K562 (cell line): ENCODE data around the gene ARID3B. TPM values are rescaled to one million over a fixed set of nuclear protein-coding genes. Genes with fewer than 3 reads are reported as not detected.

ENCODE experiments used
- ARID1B ChIP-seq: fragments of 450-650 bp; IDR thresholded peaks from 2 replicates; pipeline ENCODE4 v1.6.1; 2016; ENCODE audit warnings: antibody characterized with exemption, mild to moderate bottlenecking, inconsistent platforms
- ESRRB ChIP-seq: fragments of 250-450 bp; sonication (Bioruptor Pico); IDR thresholded peaks from 2 replicates; pipeline ENCODE4 v1.5.0; 2020; ENCODE audit warnings: mild to moderate bottlenecking, moderate library complexity, borderline replicate concordance
- MEF2D ChIP-seq: conservative IDR thresholded peaks from 2 replicates; pipeline ENCODE4 v1.6.1; 2016; ENCODE audit warnings: low read depth, missing genetic modification characterization, missing compliant biosample characterization
- RBM25 ChIP-seq: fragments of 200-400 bp; formaldehyde crosslinking; IDR thresholded peaks from 2 replicates; pipeline ENCODE4 v1.6.1; 2018; ENCODE audit warnings: low read length, low read depth, moderate library complexity; ENCODE audit not compliant: severe bottlenecking
- RCOR1 ChIP-seq, 2 experiments: IDR thresholded peaks; 2 replicates each; pipeline ENCODE4 v1.6.1; 2012; ENCODE audit warnings: low read depth in 2 of 2, low read length in 2 of 2, borderline replicate concordance in 1 of 2, improper control_type of control experiment in 1 of 2
- TEAD4 ChIP-seq, 2 experiments: sonication (generic) in 1 of 2; formaldehyde crosslinking in 1 of 2; IDR thresholded peaks; 2 replicates each; pipeline versions ENCODE4 v1.6.1 to v1.8.0; 2012 to 2022; ENCODE audit warnings: borderline replicate concordance in 1 of 2, inconsistent platforms in 1 of 2, low read length in 1 of 2, mild to moderate bottlenecking in 1 of 2, missing genetic modification reagents in 1 of 2
- ZFP1 ChIP-seq: fragments of 450-650 bp; formaldehyde crosslinking; IDR thresholded peaks from 2 replicates; pipeline ENCODE4 v1.4.0; 2020; ENCODE audit warnings: mild to moderate bottlenecking, mixed read lengths
- ZNF785 ChIP-seq: fragments of 250-450 bp; sonication (Bioruptor Pico); IDR thresholded peaks from 2 replicates; pipeline ENCODE4 v1.4.0; 2020; ENCODE audit warnings: mild to moderate bottlenecking
- polyA plus RNA-seq, 8 experiments: library from polyadenylated mRNA; depleted of rRNA in 4 of 8; stranded (reverse) in 5 of 8; unstranded in 3 of 8; fragments of >200 nt; fragmentation: Nextera tagmentation in 2 of 8; fragmentation: Illumina TruSeq in 1 of 8; extraction: Ambion mirVana in 2 of 8; extraction: Trizol in 1 of 8; gene quantifications; 2 replicates each; pipeline versions ENCODE4 v1.2.1 to v1.2.3, GENCODE V29; 2011 to 2014; ENCODE audit warnings: inconsistent platforms in 1 of 8, missing spikeins in 1 of 8
- total RNA-seq, 7 experiments: library from RNA; depleted of rRNA in 6 of 7; stranded (reverse); fragments of >200 nt in 6 of 7; fragmentation: Illumina TruSeq in 2 of 7; extraction: Trizol in 2 of 7; gene quantifications; 2 replicates each; pipeline versions ENCODE4 v1.2.1 to v1.2.3, GENCODE V29; 2011 to 2021; ENCODE audit warnings: low replicate concordance in 1 of 7
- TF ChIP-seq, protein P1 (sequence below), 2 experiments: IDR thresholded peaks; 2 replicates each; pipeline ENCODE4 v1.6.1; 2012; ENCODE audit warnings: improper control_type of control experiment in 2 of 2, low read depth in 2 of 2, low read length in 2 of 2, borderline replicate concordance in 1 of 2
- TF ChIP-seq, protein P2 (sequence below): fragments of 450-650 bp; IDR thresholded peaks from 2 replicates; pipeline ENCODE4 v1.6.1; 2016; ENCODE audit warnings: missing biosample characterization, missing genetic modification characterization
- TF ChIP-seq, protein P3 (sequence below), 2 experiments: fragments of 450-650 bp in 1 of 2; IDR thresholded peaks; 2 replicates each; pipeline ENCODE4 v1.6.1; 2011 to 2017; ENCODE audit warnings: low read depth in 2 of 2, antibody characterized with exemption in 1 of 2, borderline replicate concordance in 1 of 2, low read length in 1 of 2, mild to moderate bottlenecking in 1 of 2, mixed read lengths in 1 of 2; ENCODE audit not compliant: control insufficient read depth in 1 of 2

ARID3B gene
- total and polyA plus RNA-seq, 9 of the 15 experiments (the other 6 are each of a cell fraction or from before 2014, with no cell fraction given), result 0.32 to 15.1 (median 7.1) TPM

DNA sequence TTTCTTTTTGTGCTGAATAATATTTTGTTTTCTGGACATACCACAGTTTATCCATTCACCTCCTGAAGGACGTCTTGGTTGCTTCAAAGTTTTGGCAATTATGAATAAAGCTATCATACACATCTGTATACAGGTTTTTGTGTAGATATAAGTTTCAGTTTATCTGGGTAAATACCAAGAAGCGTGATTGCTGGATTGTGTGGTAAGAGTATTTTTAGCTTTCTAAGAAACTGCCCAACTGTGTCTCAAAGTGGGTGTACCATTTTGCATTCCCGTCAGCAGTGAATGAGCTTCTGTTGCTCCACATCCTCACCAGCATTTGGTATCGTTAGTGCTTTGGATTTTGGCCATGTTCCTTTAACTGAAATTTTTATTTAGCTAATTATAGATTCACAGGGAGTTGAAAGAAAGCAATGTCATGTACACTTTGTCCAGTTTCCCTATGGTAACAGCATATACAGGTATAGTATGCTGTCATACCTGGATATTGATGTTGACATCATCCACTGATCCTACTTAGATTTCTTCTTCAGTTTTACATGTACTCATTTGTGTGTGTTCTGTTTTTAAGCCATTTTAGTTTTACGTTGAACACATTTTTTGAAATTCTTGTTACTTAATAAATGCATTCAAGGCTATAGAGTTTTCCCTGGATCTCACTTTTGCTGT, 11.9 kb downstream of the ARID3B start (continued):
- TF ChIP-seq, protein P1, sequence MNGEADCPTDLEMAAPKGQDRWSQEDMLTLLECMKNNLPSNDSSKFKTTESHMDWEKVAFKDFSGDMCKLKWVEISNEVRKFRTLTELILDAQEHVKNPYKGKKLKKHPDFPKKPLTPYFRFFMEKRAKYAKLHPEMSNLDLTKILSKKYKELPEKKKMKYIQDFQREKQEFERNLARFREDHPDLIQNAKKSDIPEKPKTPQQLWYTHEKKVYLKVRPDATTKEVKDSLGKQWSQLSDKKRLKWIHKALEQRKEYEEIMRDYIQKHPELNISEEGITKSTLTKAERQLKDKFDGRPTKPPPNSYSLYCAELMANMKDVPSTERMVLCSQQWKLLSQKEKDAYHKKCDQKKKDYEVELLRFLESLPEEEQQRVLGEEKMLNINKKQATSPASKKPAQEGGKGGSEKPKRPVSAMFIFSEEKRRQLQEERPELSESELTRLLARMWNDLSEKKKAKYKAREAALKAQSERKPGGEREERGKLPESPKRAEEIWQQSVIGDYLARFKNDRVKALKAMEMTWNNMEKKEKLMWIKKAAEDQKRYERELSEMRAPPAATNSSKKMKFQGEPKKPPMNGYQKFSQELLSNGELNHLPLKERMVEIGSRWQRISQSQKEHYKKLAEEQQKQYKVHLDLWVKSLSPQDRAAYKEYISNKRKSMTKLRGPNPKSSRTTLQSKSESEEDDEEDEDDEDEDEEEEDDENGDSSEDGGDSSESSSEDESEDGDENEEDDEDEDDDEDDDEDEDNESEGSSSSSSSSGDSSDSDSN (IDR thresholded peaks at IDR 0.05; ENCODE audit: borderline replicate concordance in 1 of 2, low read depth in 2 of 2, low read length in 2 of 2), result no peak
- TF ChIP-seq RCOR1 (IDR thresholded peaks at IDR 0.05; ENCODE audit: borderline replicate concordance in 1 of 2, low read depth in 2 of 2, low read length in 2 of 2), result 0 out of 4 replicates have a peak, but pooled peaks of 1 of the 2 experiments have one; percentile 6
- TF ChIP-seq TEAD4 (IDR thresholded peaks at IDR 0.05; ENCODE audit: low read length), result peak; percentile 48; the same call in 1 of the 2 replicates
- no peak for TF ChIP-seq TEAD4 (CRISPR knock-in tag; IDR thresholded peaks at IDR 0.05; ENCODE audit: borderline replicate concordance)
- peak; percentile 51; the same call in 1 of the 2 replicates for TF ChIP-seq MEF2D (tag)
- TF ChIP-seq ARID1B, result 0 out of 2 replicates have a peak, but pooled peaks have one; percentile 15
- TF ChIP-seq ZFP1, result no peak
- TF ChIP-seq, protein P2, sequence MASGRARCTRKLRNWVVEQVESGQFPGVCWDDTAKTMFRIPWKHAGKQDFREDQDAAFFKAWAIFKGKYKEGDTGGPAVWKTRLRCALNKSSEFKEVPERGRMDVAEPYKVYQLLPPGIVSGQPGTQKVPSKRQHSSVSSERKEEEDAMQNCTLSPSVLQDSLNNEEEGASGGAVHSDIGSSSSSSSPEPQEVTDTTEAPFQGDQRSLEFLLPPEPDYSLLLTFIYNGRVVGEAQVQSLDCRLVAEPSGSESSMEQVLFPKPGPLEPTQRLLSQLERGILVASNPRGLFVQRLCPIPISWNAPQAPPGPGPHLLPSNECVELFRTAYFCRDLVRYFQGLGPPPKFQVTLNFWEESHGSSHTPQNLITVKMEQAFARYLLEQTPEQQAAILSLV (tag), result no peak
- no peak for TF ChIP-seq ZNF785 (CRISPR knock-in tag)
- TF ChIP-seq, protein P3, sequence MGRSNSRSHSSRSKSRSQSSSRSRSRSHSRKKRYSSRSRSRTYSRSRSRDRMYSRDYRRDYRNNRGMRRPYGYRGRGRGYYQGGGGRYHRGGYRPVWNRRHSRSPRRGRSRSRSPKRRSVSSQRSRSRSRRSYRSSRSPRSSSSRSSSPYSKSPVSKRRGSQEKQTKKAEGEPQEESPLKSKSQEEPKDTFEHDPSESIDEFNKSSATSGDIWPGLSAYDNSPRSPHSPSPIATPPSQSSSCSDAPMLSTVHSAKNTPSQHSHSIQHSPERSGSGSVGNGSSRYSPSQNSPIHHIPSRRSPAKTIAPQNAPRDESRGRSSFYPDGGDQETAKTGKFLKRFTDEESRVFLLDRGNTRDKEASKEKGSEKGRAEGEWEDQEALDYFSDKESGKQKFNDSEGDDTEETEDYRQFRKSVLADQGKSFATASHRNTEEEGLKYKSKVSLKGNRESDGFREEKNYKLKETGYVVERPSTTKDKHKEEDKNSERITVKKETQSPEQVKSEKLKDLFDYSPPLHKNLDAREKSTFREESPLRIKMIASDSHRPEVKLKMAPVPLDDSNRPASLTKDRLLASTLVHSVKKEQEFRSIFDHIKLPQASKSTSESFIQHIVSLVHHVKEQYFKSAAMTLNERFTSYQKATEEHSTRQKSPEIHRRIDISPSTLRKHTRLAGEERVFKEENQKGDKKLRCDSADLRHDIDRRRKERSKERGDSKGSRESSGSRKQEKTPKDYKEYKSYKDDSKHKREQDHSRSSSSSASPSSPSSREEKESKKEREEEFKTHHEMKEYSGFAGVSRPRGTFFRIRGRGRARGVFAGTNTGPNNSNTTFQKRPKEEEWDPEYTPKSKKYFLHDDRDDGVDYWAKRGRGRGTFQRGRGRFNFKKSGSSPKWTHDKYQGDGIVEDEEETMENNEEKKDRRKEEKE (IDR thresholded peaks at IDR 0.05; ENCODE audit: borderline replicate concordance in 1 of 2, control insufficient read depth in 1 of 2, low read depth in 2 of 2, low read length in 1 of 2), result no peak
- TF ChIP-seq RBM25, result peak; percentile 87
- no peak for TF ChIP-seq ESRRB
